ENCODE data around the gene CENATAC.
"Not testable (repeated sequence)": the region's sequence is repeated elsewhere in the genome, so short reads cannot be mapped to it uniquely, and the experiment has no call there.

DNA sequence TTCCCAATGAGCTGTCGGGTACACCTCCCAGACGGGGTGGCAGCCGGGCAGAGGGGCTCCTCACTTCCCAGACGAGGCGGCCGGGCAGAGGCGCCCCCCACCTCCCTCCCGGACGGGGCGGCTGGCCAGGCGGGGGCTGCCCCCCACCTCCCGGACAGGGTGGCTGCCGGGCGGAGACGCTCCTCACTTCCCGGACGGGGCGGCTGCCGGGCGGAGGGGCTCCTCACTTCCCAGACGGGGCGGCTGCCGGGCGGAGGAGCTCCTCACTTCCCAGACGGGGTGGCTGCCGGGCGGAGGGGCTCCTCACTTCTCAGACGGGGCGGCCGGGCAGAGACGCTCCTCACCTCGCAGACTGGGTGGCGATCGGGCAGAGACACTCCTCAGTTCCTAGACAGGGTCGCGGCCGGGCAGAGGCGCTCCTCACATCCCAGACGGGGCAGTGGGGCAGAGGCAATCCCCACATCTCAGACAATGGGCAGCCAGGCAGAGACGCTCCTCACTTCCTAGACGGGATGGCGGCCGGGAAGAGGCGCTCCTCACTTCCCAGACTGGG, 6.4 kb upstream of the CENATAC start:
- TF ChIP-seq EZH2 (IDR thresholded peaks at IDR 0.05; ENCODE audit: low read length, unreplicated experiment); CTCF (conservative IDR thresholded peaks at IDR 0.05; ENCODE audit: low read depth, low read length): not testable (repeated sequence)

Measured in PC-3 (cell line).